Activated T-cell treated with anti-CD3 and anti-CD28 coated beads for 4 hours (primary cell): ENCODE results near the gene MC2R.
"Not testable (repeated sequence)": the region's sequence is repeated elsewhere in the genome, so short reads cannot be mapped to it uniquely, and the experiment has no call there.

Source experiments
- DNase-seq: peaks from one replicate; pipeline ENCODE4 v3.0.0-alpha.2; 2020

The MC2R gene

GRCh38 chr18:13892098-13892497, 23.2 kb downstream of the MC2R start:
- no peak for DNase-seq

- no peak for DNase-seq
Observed at GRCh38 chr18:13890761-13891361, 24.5 kb downstream of the MC2R start.

- DNase-seq = no peak
Observed at GRCh38 chr18:13889671-13890070, 25.7 kb downstream of the MC2R start.

- DNase-seq = no peak
Observed at GRCh38 chr18:13888191-13888716, 27.1 kb downstream of the MC2R start.

- no peak for DNase-seq
Observed at GRCh38 chr18:13885009-13885408, 30.3 kb downstream of the MC2R start.

GRCh38 chr18:13879937-13880336, 35.4 kb downstream of the MC2R start:
- DNase-seq = no peak

- no peak for DNase-seq
Observed at GRCh38 chr18:13879492-13879891, 35.8 kb downstream of the MC2R start.

GRCh38 chr18:13878857-13879256, 36.5 kb downstream of the MC2R start:
- DNase-seq = no peak

- no peak for DNase-seq
Observed at GRCh38 chr18:13877157-13877556, 38.2 kb downstream of the MC2R start.

- DNase-seq = no peak
Observed at GRCh38 chr18:13874558-13874957, 40.8 kb downstream of the MC2R start.

GRCh38 chr18:13872932-13873331, 42.4 kb downstream of the MC2R start:
- DNase-seq = no peak

GRCh38 chr18:13872373-13872772, 43.0 kb downstream of the MC2R start:
- no peak for DNase-seq

GRCh38 chr18:13871701-13872100, 43.6 kb downstream of the MC2R start:
- no peak for DNase-seq

- DNase-seq = no peak
Observed at GRCh38 chr18:13868501-13869271, 46.6 kb downstream of the MC2R start.

- DNase-seq = not testable (repeated sequence)
Observed at GRCh38 chr18:13862898-13863297, 52.4 kb downstream of the MC2R start.

GRCh38 chr18:13849791-13850190, 65.5 kb downstream of the MC2R start:
- no peak for DNase-seq

- DNase-seq = no peak
Observed at GRCh38 chr18:13836559-13836958, 78.8 kb downstream of the MC2R start.

- DNase-seq = no peak
Observed at GRCh38 chr18:13835202-13835601, 80.1 kb downstream of the MC2R start.

- DNase-seq = no peak
Observed at GRCh38 chr18:13834496-13835015, 80.8 kb downstream of the MC2R start.
